OCI-M1 (cell line): Measurements from ENCODE around the gene SLC2A8.

ENCODE experiments used
- DNase-seq: peaks from one replicate; lab custom pipeline; 2025; lab: John Stamatoyannopoulos, UW

The SLC2A8 gene

GRCh38 chr9:127382541-127382940, 14.4 kb upstream of the SLC2A8 start:
- DNase-seq, result no peak

- DNase-seq, result no peak
Observed at GRCh38 chr9:127384016-127384730, 12.8 kb upstream of the SLC2A8 start.

- DNase-seq, result no peak
Observed at GRCh38 chr9:127384901-127385300, 12.1 kb upstream of the SLC2A8 start.

- no peak for DNase-seq
Observed at GRCh38 chr9:127386249-127386648, 10.7 kb upstream of the SLC2A8 start.

- no peak for DNase-seq
Observed at GRCh38 chr9:127386981-127387380, 10.0 kb upstream of the SLC2A8 start.

- DNase-seq, result peak; percentile 92
Observed at GRCh38 chr9:127388037-127388855, 8.7 kb upstream of the SLC2A8 start.

GRCh38 chr9:127388856-127389238, 8.1 kb upstream of the SLC2A8 start:
- no peak for DNase-seq

- no peak for DNase-seq
Observed at GRCh38 chr9:127389381-127390247, 7.4 kb upstream of the SLC2A8 start.

- no peak for DNase-seq
Observed at GRCh38 chr9:127390248-127390545, 6.8 kb upstream of the SLC2A8 start.

- DNase-seq, result no peak
Observed at GRCh38 chr9:127390563-127390962, 6.4 kb upstream of the SLC2A8 start.

- no peak for DNase-seq
Observed at GRCh38 chr9:127392166-127392565, 4.8 kb upstream of the SLC2A8 start.

GRCh38 chr9:127392976-127393375, 4.0 kb upstream of the SLC2A8 start:
- no peak for DNase-seq

GRCh38 chr9:127393645-127394044, 3.3 kb upstream of the SLC2A8 start:
- DNase-seq, result no peak

GRCh38 chr9:127395497-127396252, 1.3 kb upstream of the SLC2A8 start:
- DNase-seq, result peak; percentile 15

- no peak for DNase-seq
Observed at GRCh38 chr9:127396253-127396807, 639 bp upstream of the SLC2A8 start.

GRCh38 chr9:127397646-127398274, 791 bp downstream of the SLC2A8 start:
- no peak for DNase-seq

GRCh38 chr9:127398275-127398647, 1.3 kb downstream of the SLC2A8 start:
- no peak for DNase-seq

GRCh38 chr9:127398715-127399400, 1.9 kb downstream of the SLC2A8 start:
- DNase-seq, result no peak

GRCh38 chr9:127399736-127400269, 2.8 kb downstream of the SLC2A8 start:
- DNase-seq, result no peak

- DNase-seq, result no peak
Observed at GRCh38 chr9:127402401-127403090, 5.6 kb downstream of the SLC2A8 start.
